HEK293 (cell line): Measurements from ENCODE around the gene MPV17.

Source experiments
- IKZF3 ChIP-seq: fragments of 450-650 bp; IDR thresholded peaks from 2 replicates; pipeline ENCODE4 v1.5.0; 2018; ENCODE audit warnings: missing biosample characterization, mild to moderate bottlenecking, missing genetic modification characterization, moderate library complexity
- KLF1 ChIP-seq: fragments of 450-650 bp; formaldehyde crosslinking; IDR thresholded peaks from 2 replicates; pipeline ENCODE4 v1.5.1; 2016; ENCODE audit warnings: missing biosample characterization, missing genetic modification characterization
- KLF8 ChIP-seq: fragments of 450-650 bp; formaldehyde crosslinking; IDR thresholded peaks from 2 replicates; pipeline ENCODE4 v1.5.1; 2016; ENCODE audit warnings: missing biosample characterization, missing genetic modification characterization
- SP2 ChIP-seq: fragments of 450-650 bp; formaldehyde crosslinking; IDR thresholded peaks from 2 replicates; pipeline ENCODE4 v1.5.1; 2016; ENCODE audit warnings: missing biosample characterization, missing genetic modification characterization
- ZBTB20 ChIP-seq: fragments of 450-650 bp; formaldehyde crosslinking; IDR thresholded peaks from 2 replicates; pipeline ENCODE4 v1.5.1; 2016; ENCODE audit warnings: missing biosample characterization, missing genetic modification characterization
- ZBTB21 ChIP-seq: fragments of 450-650 bp; formaldehyde crosslinking; IDR thresholded peaks from 2 replicates; pipeline ENCODE4 v1.5.1; 2017; ENCODE audit warnings: missing biosample characterization, missing genetic modification characterization
- ZEB2 ChIP-seq: fragments of 450-650 bp; formaldehyde crosslinking; IDR thresholded peaks from 2 replicates; pipeline ENCODE4 v1.5.1; 2016; ENCODE audit warnings: missing biosample characterization, missing genetic modification characterization
- ZNF335 ChIP-seq: fragments of 450-650 bp; formaldehyde crosslinking; conservative IDR thresholded peaks from 2 replicates; pipeline ENCODE4 v1.5.1; 2016; ENCODE audit warnings: missing biosample characterization, missing genetic modification characterization
- ZNF501 ChIP-seq: fragments of 450-650 bp; formaldehyde crosslinking; IDR thresholded peaks from 2 replicates; pipeline ENCODE4 v1.5.1; 2016; ENCODE audit warnings: missing biosample characterization, missing genetic modification characterization
- ZNF521 ChIP-seq: fragments of 450-650 bp; formaldehyde crosslinking; IDR thresholded peaks from 2 replicates; pipeline ENCODE4 v1.5.1; 2017; ENCODE audit warnings: missing biosample characterization, mild to moderate bottlenecking, missing genetic modification characterization
- ZNF600 ChIP-seq: fragments of 450-650 bp; formaldehyde crosslinking; IDR thresholded peaks from 2 replicates; pipeline ENCODE4 v1.5.1; 2016; ENCODE audit warnings: missing biosample characterization, missing genetic modification characterization
- ZNF610 ChIP-seq: fragments of 450-650 bp; formaldehyde crosslinking; IDR thresholded peaks from 2 replicates; pipeline ENCODE4 v1.5.1; 2016; ENCODE audit warnings: missing biosample characterization, missing genetic modification characterization, borderline replicate concordance
- ZNF629 ChIP-seq: fragments of 450-650 bp; formaldehyde crosslinking; IDR thresholded peaks from 2 replicates; pipeline ENCODE4 v1.5.1; 2017; ENCODE audit warnings: missing biosample characterization, missing genetic modification characterization
- ZNF677 ChIP-seq: fragments of 450-650 bp; IDR thresholded peaks from 2 replicates; pipeline ENCODE4 v1.5.0; 2018; ENCODE audit warnings: missing biosample characterization, mild to moderate bottlenecking, missing genetic modification characterization, moderate library complexity
- ZSCAN30 ChIP-seq: fragments of 450-650 bp; IDR thresholded peaks from 2 replicates; pipeline ENCODE4 v1.5.1; 2018; ENCODE audit warnings: missing biosample characterization, mild to moderate bottlenecking, missing genetic modification characterization, moderate library complexity
- ZXDB ChIP-seq: fragments of 450-650 bp; formaldehyde crosslinking; IDR thresholded peaks from 2 replicates; pipeline ENCODE4 v1.5.1; 2016; ENCODE audit warnings: missing biosample characterization, missing genetic modification characterization
- TF ChIP-seq, protein P1 (sequence below): fragments of 450-650 bp; formaldehyde crosslinking; IDR thresholded peaks from 2 replicates; pipeline ENCODE4 v1.5.1; 2017; ENCODE audit warnings: missing biosample characterization, missing genetic modification characterization
- TF ChIP-seq, protein P2 (sequence below): fragments of 450-650 bp; formaldehyde crosslinking; conservative IDR thresholded peaks from 2 replicates; pipeline ENCODE4 v1.5.1; 2016; ENCODE audit warnings: low read depth, missing biosample characterization, missing genetic modification characterization
- TF ChIP-seq, protein P3 (sequence below): fragments of 450-650 bp; formaldehyde crosslinking; IDR thresholded peaks from 2 replicates; pipeline ENCODE4; 2016; ENCODE audit warnings: missing biosample characterization, missing genetic modification characterization
- TF ChIP-seq, protein P4 (sequence below): fragments of 450-650 bp; formaldehyde crosslinking; IDR thresholded peaks from 2 replicates; pipeline ENCODE4 v1.5.1; 2016; ENCODE audit warnings: missing biosample characterization, missing genetic modification characterization

The MPV17 gene

DNA sequence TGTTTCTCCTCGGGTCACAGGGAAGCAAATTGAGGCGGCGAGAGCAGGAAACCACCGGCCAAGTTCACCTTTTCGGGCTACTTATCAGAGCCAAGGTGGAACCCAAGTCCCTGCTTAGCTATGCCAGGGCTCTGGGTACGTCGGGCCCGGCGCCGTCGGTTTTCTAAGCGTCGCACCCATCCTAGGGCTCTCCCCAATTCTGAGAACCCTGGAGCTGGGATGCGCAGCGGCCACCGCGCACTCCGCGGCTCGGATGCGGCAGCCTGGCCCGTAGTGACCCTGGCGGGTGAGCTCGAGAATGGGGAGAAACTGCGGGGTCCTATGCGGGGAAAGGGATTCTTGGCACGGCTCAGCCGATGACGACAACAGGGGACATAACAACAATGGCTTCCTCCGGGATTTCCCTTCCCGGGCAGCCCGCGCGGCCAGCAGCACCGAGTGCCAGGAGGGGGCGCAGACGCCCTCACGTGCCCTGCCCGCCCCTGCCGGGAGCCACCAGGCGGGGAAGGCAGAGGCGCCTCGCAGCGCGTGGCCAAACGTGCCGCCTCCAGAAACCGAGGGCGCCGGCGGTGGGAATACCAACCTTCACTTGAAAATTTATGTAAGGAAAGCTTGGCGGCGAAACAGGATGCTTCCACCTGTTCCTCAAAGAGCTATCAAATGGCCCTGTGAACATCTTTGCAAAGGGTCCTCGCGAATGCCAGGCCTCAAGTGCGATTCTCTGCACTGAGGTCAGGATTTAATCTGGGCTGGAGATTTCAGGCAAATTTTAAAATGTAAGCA, 58.0 kb downstream of the MPV17 start (continued):
- TF ChIP-seq, protein P1, sequence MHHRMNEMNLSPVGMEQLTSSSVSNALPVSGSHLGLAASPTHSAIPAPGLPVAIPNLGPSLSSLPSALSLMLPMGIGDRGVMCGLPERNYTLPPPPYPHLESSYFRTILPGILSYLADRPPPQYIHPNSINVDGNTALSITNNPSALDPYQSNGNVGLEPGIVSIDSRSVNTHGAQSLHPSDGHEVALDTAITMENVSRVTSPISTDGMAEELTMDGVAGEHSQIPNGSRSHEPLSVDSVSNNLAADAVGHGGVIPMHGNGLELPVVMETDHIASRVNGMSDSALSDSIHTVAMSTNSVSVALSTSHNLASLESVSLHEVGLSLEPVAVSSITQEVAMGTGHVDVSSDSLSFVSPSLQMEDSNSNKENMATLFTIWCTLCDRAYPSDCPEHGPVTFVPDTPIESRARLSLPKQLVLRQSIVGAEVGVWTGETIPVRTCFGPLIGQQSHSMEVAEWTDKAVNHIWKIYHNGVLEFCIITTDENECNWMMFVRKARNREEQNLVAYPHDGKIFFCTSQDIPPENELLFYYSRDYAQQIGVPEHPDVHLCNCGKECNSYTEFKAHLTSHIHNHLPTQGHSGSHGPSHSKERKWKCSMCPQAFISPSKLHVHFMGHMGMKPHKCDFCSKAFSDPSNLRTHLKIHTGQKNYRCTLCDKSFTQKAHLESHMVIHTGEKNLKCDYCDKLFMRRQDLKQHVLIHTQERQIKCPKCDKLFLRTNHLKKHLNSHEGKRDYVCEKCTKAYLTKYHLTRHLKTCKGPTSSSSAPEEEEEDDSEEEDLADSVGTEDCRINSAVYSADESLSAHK (tag by site-specific recombination): no peak
- TF ChIP-seq ZNF610: 0 out of 2 replicates have a peak, but pooled peaks have one; percentile 32
- TF ChIP-seq ZNF677: no peak
- peak; percentile 84 for TF ChIP-seq ZBTB20 (tag by site-specific recombination)
- peak; percentile 64 for TF ChIP-seq ZNF600 (tag by site-specific recombination)
- TF ChIP-seq ZNF521: no peak
- peak; percentile 49; the same call in 1 of the 2 replicates for TF ChIP-seq KLF1
- peak; percentile 39; the same call in 1 of the 2 replicates for TF ChIP-seq ZBTB21 (tag by site-specific recombination)
- peak; percentile 81 for TF ChIP-seq ZNF335
- peak; percentile 80 for TF ChIP-seq ZNF629 (tag by site-specific recombination)
- TF ChIP-seq, protein P2, sequence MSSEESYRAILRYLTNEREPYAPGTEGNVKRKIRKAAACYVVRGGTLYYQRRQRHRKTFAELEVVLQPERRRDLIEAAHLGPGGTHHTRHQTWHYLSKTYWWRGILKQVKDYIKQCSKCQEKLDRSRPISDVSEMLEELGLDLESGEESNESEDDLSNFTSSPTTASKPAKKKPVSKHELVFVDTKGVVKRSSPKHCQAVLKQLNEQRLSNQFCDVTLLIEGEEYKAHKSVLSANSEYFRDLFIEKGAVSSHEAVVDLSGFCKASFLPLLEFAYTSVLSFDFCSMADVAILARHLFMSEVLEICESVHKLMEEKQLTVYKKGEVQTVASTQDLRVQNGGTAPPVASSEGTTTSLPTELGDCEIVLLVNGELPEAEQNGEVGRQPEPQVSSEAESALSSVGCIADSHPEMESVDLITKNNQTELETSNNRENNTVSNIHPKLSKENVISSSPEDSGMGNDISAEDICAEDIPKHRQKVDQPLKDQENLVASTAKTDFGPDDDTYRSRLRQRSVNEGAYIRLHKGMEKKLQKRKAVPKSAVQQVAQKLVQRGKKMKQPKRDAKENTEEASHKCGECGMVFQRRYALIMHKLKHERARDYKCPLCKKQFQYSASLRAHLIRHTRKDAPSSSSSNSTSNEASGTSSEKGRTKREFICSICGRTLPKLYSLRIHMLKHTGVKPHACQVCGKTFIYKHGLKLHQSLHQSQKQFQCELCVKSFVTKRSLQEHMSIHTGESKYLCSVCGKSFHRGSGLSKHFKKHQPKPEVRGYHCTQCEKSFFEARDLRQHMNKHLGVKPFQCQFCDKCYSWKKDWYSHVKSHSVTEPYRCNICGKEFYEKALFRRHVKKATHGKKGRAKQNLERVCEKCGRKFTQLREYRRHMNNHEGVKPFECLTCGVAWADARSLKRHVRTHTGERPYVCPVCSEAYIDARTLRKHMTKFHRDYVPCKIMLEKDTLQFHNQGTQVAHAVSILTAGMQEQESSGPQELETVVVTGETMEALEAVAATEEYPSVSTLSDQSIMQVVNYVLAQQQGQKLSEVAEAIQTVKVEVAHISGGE (tag by site-specific recombination): peak; percentile 25; the same call in 1 of the 2 replicates
- TF ChIP-seq, protein P3, sequence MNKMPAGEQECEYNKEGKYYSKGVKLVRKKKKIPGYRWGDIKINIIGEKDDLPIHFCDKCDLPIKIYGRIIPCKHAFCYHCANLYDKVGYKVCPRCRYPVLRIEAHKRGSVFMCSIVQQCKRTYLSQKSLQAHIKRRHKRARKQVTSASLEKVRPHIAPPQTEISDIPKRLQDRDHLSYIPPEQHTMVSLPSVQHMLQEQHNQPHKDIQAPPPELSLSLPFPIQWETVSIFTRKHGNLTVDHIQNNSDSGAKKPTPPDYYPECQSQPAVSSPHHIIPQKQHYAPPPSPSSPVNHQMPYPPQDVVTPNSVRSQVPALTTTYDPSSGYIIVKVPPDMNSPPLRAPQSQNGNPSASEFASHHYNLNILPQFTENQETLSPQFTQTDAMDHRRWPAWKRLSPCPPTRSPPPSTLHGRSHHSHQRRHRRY: no peak
- peak; percentile 94 for TF ChIP-seq ZXDB (tag by site-specific recombination)
- TF ChIP-seq, protein P4, sequence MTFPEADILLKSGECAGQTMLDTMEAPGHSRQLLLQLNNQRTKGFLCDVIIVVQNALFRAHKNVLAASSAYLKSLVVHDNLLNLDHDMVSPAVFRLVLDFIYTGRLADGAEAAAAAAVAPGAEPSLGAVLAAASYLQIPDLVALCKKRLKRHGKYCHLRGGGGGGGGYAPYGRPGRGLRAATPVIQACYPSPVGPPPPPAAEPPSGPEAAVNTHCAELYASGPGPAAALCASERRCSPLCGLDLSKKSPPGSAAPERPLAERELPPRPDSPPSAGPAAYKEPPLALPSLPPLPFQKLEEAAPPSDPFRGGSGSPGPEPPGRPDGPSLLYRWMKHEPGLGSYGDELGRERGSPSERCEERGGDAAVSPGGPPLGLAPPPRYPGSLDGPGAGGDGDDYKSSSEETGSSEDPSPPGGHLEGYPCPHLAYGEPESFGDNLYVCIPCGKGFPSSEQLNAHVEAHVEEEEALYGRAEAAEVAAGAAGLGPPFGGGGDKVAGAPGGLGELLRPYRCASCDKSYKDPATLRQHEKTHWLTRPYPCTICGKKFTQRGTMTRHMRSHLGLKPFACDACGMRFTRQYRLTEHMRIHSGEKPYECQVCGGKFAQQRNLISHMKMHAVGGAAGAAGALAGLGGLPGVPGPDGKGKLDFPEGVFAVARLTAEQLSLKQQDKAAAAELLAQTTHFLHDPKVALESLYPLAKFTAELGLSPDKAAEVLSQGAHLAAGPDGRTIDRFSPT (tag by site-specific recombination): peak; percentile 94
- TF ChIP-seq KLF8 (tag by site-specific recombination): peak; percentile 40; the same call in 1 of the 2 replicates
- peak; percentile 35; the same call in 1 of the 2 replicates for TF ChIP-seq ZNF501
- peak; percentile 51 for TF ChIP-seq SP2 (tag by site-specific recombination)
- TF ChIP-seq ZSCAN30 (tag by site-specific recombination): peak; percentile 90; the same call in 1 of the 2 replicates
- peak; percentile 80 for TF ChIP-seq ZEB2
- peak; percentile 78 for TF ChIP-seq IKZF3 (tag by site-specific recombination)
